Heart left ventricle (tissue), 16 donors: Measurements from ENCODE around the gene TRMT10C. TPM values are rescaled to one million over a fixed set of nuclear protein-coding genes. Genes with fewer than 3 reads are reported as not detected.

ENCODE experiments used
- ATAC-seq, 4 donors: fragments of 200-7000 bp; cut with Tn5 transposase; one replicate each; pipeline ENCODE4 v1.9.1; 2020 to 2022; ENCODE audit warnings: moderate library complexity in 4 of 4, mild to moderate bottlenecking in 3 of 4, moderate number of reproducible peaks in 1 of 4
- DNase-seq, 5 donors: peaks; one replicate each; pipeline ENCODE4 v3.0.0-alpha.2; 2020
- H3K27ac ChIP-seq, 12 donors: fragments of 200-600 bp; sonication (generic) in 4 of 12; one replicate each; pipeline versions ENCODE4 v1.5.0 to v1.8.0; 2016 to 2022; ENCODE audit warnings: mild to moderate bottlenecking in 2 of 12
- H3K27me3 ChIP-seq, 9 donors: fragments of 200-600 bp; sonication (generic) in 2 of 9; one replicate each; pipeline versions ENCODE4 v1.5.1 to v1.8.0; 2016 to 2022; ENCODE audit warnings: mild to moderate bottlenecking in 3 of 9
- H3K36me3 ChIP-seq, 9 donors: fragments of 200-600 bp; sonication (generic) in 2 of 9; one replicate each; pipeline versions ENCODE4 v1.5.0 to v1.8.0; 2018 to 2022; ENCODE audit warnings: mild to moderate bottlenecking in 2 of 9
- H3K4me1 ChIP-seq, 12 donors: fragments of 200-600 bp; sonication (generic) in 4 of 12; one replicate each; pipeline versions ENCODE4 v1.5.0 to v1.8.0; 2016 to 2022; ENCODE audit warnings: mild to moderate bottlenecking in 3 of 12
- H3K4me3 ChIP-seq, 12 donors: fragments of 200-600 bp; sonication (generic) in 4 of 12; one replicate each; pipeline versions ENCODE4 v1.5.0 to v1.8.0; 2017 to 2022; ENCODE audit warnings: mild to moderate bottlenecking in 9 of 12, moderate library complexity in 4 of 12
- H3K9me3 ChIP-seq, 12 donors: fragments of 200-600 bp; sonication (generic) in 4 of 12; one replicate each; pipeline versions ENCODE4 v1.5.0 to v1.8.0; 2016 to 2022; ENCODE audit warnings: mild to moderate bottlenecking in 1 of 12
- CTCF ChIP-seq, 12 donors: fragments of 200-600 bp; sonication (generic) in 4 of 12; IDR thresholded peaks; one replicate each; pipeline versions ENCODE4 v1.5.0 to v1.8.0; 2018 to 2022; ENCODE audit warnings: antibody characterized with exemption in 12 of 12, mild to moderate bottlenecking in 5 of 12
- POLR2A ChIP-seq, 2 donors: fragments of 450-650 bp; IDR thresholded peaks; one replicate each; pipeline ENCODE4 v1.6.1; 2017; ENCODE audit warnings: antibody characterized with exemption in 2 of 2, mild to moderate bottlenecking in 2 of 2, moderate library complexity in 2 of 2
- WGBS, 4 donors: extraction: QIAGEN DNeasy Blood & Tissue Kit in 2 of 4; methylation state at CpG; one replicate each; pipeline versions ENCODE4 v1.1.5 to v1.1.7; 2013 to 2018; 5-methylcytosine and 5-hydroxymethylcytosine counted together
- intact Hi-C, 10 donors: fragments of 100-400 bp; cut with DNase I; formaldehyde crosslinking; loops; one replicate each; pipeline versions ENCODE4 v1.11.1 to v1.14.2; 2022
- polyA plus RNA-seq, 2 donors: library from polyadenylated mRNA; stranded (reverse); fragments of 200-250 nt; gene quantifications; one replicate each; pipeline ENCODE4 v1.2.3, GENCODE V29; 2013
- total RNA-seq, 9 donors: library from RNA; depleted of rRNA in 2 of 9; stranded (reverse); fragments of >200 nt in 2 of 9; fragmentation: NEBNext Ultra II Directional in 3 of 9; extraction: Animal tissue kit (Norgen Biotek cat#: 25700) in 3 of 9; gene quantifications; one replicate each; pipeline versions ENCODE4 v1.1.0 to v1.2.4, GENCODE V29; 2016 to 2023
- donor health status: ischemic (EF 13 %, LVEDD 7.1; RV severe dilation, severe dysfunction).
- donor health status: healthy with polysubstance abuse.
- donor health status: DM: no; HTN: yes; CAD: no.
- donor health status: DM: no; HTN: no; CAD: no.
- donor health status: ischemic (EF 25% LVEDD 6.9; RV normal size, moderate dysfunction).
- donor health status: ischemic (EF 25% LVEDD 5.7; RV mildly dilated, moderate dysfunction).
- donor health status: healthy.
- donor health status: DM: yes; HTN: yes; CAD: no.
- donor health status: ischemic (EF 35%, LVEDD 5.7; RV mildly dilated, moderate dysfunction).
- donor health status: nonischemic (EF 11% LVEDD 7.7; RV severe dilation, severe dysfunction).
- donor health status: DM: yes; HTN: yes; CAD: no.
- donor health status: PGD.
- donor health status: ischemic (EF 29% LVEDD 5.4; RV normal size, mild dysfunction).
- donor health status: nonischemic (EF 23%, LVEDD 6.1; RV moderate dilation, normal function).

Gene TRMT10C
- total and polyA plus RNA-seq, 11 donors, result 21.1 to 36.2 (median 26.4) TPM

GRCh38 chr3:101531473-101532086, 30.1 kb upstream of the TRMT10C start:
- intact Hi-C loops, result no loop called here
- H3K27me3 ChIP-seq, result no peaks in the 10 kb centered on the region
- TF ChIP-seq POLR2A (IDR thresholded peaks at IDR 0.05), result no peak
- ATAC-seq, result no peak
- no peak for DNase-seq
- no peak overlapping the region for H3K4me3 ChIP-seq
- no peaks in the 10 kb centered on the region for H3K9me3 ChIP-seq
- no peak overlapping the region for H3K27ac ChIP-seq
- 32 to 52% (median 41%) methylated on average over 2 of the region's 2 CpGs for WGBS, 4 donors
- H3K36me3 ChIP-seq, result no peaks in the 10 kb centered on the region
- H3K4me1 ChIP-seq, result peaks cover 0 to 5% (median 0%) of the 10 kb centered on the region in 12 donors

GRCh38 chr3:101532783-101533602, 28.7 kb upstream of the TRMT10C start:
- Histone ChIP-seq H3K4me1 (peaks cover 0 to 5% (median 0%) of the 10 kb centered on the region in 12 donors), H3K36me3 (no peaks in the 10 kb centered on the region), H3K4me3 (no peak overlapping the region), H3K9me3 (no peaks in the 10 kb centered on the region), H3K27ac (peak overlapping the region in 1 of 12 donors; percentile 21), H3K27me3 (no peaks in the 10 kb centered on the region)
- intact Hi-C loops, result no loop called here
- ATAC-seq, result peak in 2 of 4 donors; percentile 31 to 54
- TF ChIP-seq POLR2A (IDR thresholded peaks at IDR 0.05) (no peak), CTCF (IDR thresholded peaks at IDR 0.05) (no peak)
- 39 to 47% (median 47%) methylated on average over 9 of the region's 9 CpGs for WGBS, 4 donors
- DNase-seq, result no peak

GRCh38 chr3:101533603-101533968, 28.1 kb upstream of the TRMT10C start:
- DNase-seq, result no peak
- H3K36me3 ChIP-seq, result no peaks in the 10 kb centered on the region
- intact Hi-C loops, result no loop called here
- peaks cover 0 to 5% (median 0%) of the 10 kb centered on the region in 12 donors for H3K4me1 ChIP-seq
- 78 to 92% (median 84%) methylated on average over 1 of the region's 1 CpG for WGBS, 4 donors
- H3K9me3 ChIP-seq, result no peaks in the 10 kb centered on the region
- H3K4me3 ChIP-seq, result no peak overlapping the region
- TF ChIP-seq CTCF (IDR thresholded peaks at IDR 0.05), result no peak
- no peaks in the 10 kb centered on the region for H3K27me3 ChIP-seq
- ATAC-seq, result no peak
- H3K27ac ChIP-seq, result peak overlapping the region in 1 of 12 donors; percentile 21

- no peak for TF ChIP-seq CTCF (IDR thresholded peaks at IDR 0.05)
- TF ChIP-seq POLR2A (IDR thresholded peaks at IDR 0.05), result no peak
- no peak overlapping the region for H3K4me3 ChIP-seq
- no peaks in the 10 kb centered on the region for H3K36me3 ChIP-seq
- DNase-seq, result no peak
- no peak for ATAC-seq
- intact Hi-C loops, result no loop called here
- no peak overlapping the region for H3K27ac ChIP-seq
- peaks cover 0 to 5% (median 0%) of the 10 kb centered on the region in 12 donors for H3K4me1 ChIP-seq
- H3K27me3 ChIP-seq, result no peaks in the 10 kb centered on the region
- H3K9me3 ChIP-seq, result no peaks in the 10 kb centered on the region
- WGBS, 4 donors, result 79 to 93% (median 84%) methylated on average over 5 of the region's 5 CpGs
These were observed 26.4 kb upstream of the TRMT10C start for GRCh38 chr3:101535221-101535620.
